Common myeloid progenitor, CD34-positive (primary cell): ENCODE measurements around the gene HAUS3.

Experiments
- CTCF ChIA-PET: fragments of 350-600 bp; sonication (Branson Sonifier 250); formaldehyde crosslinking; loops from one replicate; lab custom pipeline; 2021; ENCODE audit warnings: antibody characterized with exemption; lab: Charles Lee
- POLR2A ChIA-PET: fragments of 350-600 bp; sonication (Branson Sonifier 250); formaldehyde crosslinking; loops from one replicate; lab custom pipeline; 2021; ENCODE audit warnings: antibody characterized with exemption; lab: Charles Lee
- DNase-seq, 3 donors: peaks; one replicate each; pipeline versions ENCODE4 v3.0.0 to v3.0.0-alpha.2; 2013
- H3K27ac ChIP-seq, 2 experiments: 1 replicate in 1 of 2; 2 replicates in 1 of 2; pipeline ENCODE4 v1.7.0; 2013; ENCODE audit warnings: inconsistent platforms in 2 of 2, low read length in 2 of 2, mild to moderate bottlenecking in 2 of 2, low read depth in 1 of 2, moderate library complexity in 1 of 2; ENCODE audit not compliant: severe bottlenecking in 2 of 2, insufficient read depth in 1 of 2, poor library complexity in 1 of 2
- H3K27me3 ChIP-seq, 5 experiments: replicated peaks in 2 of 5; 1 replicate in 3 of 5; 2 replicates in 2 of 5; pipeline versions ENCODE4 v1.6.1 to v1.7.0; 2013; ENCODE audit warnings: low read length in 4 of 5, mild to moderate bottlenecking in 2 of 5, moderate library complexity in 2 of 5, inconsistent platforms in 1 of 5; ENCODE audit not compliant: insufficient read depth in 5 of 5, control insufficient read depth in 4 of 5
- H3K36me3 ChIP-seq, 4 experiments: 1 replicate in 2 of 4; 2 replicates in 2 of 4; pipeline versions ENCODE4 v1.6.1 to v1.7.0; 2013; ENCODE audit warnings: low read length in 3 of 4, control low read depth in 1 of 4, mild to moderate bottlenecking in 1 of 4; ENCODE audit not compliant: control insufficient read depth in 4 of 4, insufficient read depth in 4 of 4
- H3K4me1 ChIP-seq, 4 experiments: 1 replicate in 3 of 4; 2 replicates in 1 of 4; pipeline versions ENCODE4 v1.6.1 to v1.7.1; 2013; ENCODE audit warnings: low read length in 3 of 4, mild to moderate bottlenecking in 3 of 4, control low read depth in 1 of 4, inconsistent platforms in 1 of 4, moderate library complexity in 1 of 4; ENCODE audit not compliant: control insufficient read depth in 4 of 4, insufficient read depth in 4 of 4; ENCODE audit errors: control extremely low read depth in 1 of 4
- H3K4me3 ChIP-seq, 7 experiments: 1 replicate in 4 of 7; 2 replicates in 3 of 7; pipeline versions ENCODE4 v1.5.1 to v1.7.0; 2013; ENCODE audit warnings: mild to moderate bottlenecking in 7 of 7, low read length in 6 of 7, moderate library complexity in 6 of 7, inconsistent platforms in 2 of 7, low read depth in 2 of 7, control low read depth in 1 of 7; ENCODE audit not compliant: insufficient read depth in 4 of 7, control insufficient read depth in 1 of 7; ENCODE audit errors: extremely low read depth in 1 of 7
- H3K9me3 ChIP-seq, 5 experiments: 1 replicate in 4 of 5; 2 replicates in 1 of 5; pipeline versions ENCODE4 v1.6.1 to v1.7.1; 2013; ENCODE audit warnings: low read length in 4 of 5, mild to moderate bottlenecking in 2 of 5, inconsistent platforms in 1 of 5, low read depth in 1 of 5, moderate library complexity in 1 of 5; ENCODE audit not compliant: control insufficient read depth in 4 of 5, insufficient read depth in 2 of 5; ENCODE audit errors: control extremely low read depth in 1 of 5
- WGBS: methylation state at CpG from one replicate; pipeline ENCODE4 v1.1.5; 2013; ENCODE audit not compliant: insufficient coverage; 5-methylcytosine and 5-hydroxymethylcytosine counted together

The HAUS3 gene

DNA sequence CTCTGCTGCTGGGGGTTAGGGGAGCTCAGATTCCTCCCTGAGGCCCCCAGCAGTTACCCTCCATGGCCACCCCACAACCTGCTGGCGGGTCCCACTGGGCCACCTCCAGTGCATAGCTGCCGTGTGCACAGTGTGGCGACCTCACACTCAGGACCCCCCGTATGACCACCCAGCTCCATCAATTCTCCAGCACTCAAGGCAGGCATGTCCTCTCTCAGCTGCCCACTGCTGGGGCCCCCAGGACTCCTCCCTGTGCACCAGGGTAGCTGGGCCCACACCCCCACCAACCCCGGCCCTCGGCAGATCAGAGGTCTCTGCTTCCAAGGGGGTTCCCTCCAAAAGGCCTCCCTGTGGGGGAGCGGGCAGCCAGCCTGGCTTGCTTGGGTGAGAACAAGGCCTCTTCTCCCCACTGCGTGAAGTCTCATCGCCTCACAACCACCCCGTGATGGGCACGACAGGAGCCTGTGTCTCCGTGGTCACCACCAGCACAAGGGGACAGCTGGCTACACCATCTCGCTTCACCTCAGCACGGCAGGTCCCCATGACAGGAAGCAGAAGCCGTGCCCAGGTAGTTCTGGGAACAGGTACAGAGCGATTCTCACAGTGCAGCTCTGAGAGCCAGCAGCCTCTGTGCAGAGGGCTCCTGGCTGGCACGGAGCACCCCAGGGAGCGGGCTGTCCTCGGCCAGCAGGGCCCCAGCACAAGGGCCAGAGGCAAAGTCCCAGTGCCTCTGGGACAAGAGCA, 4.6 kb upstream of the HAUS3 start:
- peaks cover 0 to 44% (median 21%) of the 10 kb centered on the region in 4 experiments for H3K36me3 ChIP-seq
- no peaks in the 10 kb centered on the region for H3K9me3 ChIP-seq
- no peaks in the 10 kb centered on the region for H3K27me3 ChIP-seq
- POLR2A ChIA-PET, result interaction anchor here (0.6 to 2.0 kb wide), 2 partner anchors 16 to 108 kb away, joined by 3 to 9 read pairs; partner anchors contain the start of gene MXD4
- no peak overlapping the region for H3K4me3 ChIP-seq
- peaks cover 5 to 32% (median 24%) of the 10 kb centered on the region in 4 experiments for H3K4me1 ChIP-seq
- H3K27ac ChIP-seq, result no peak overlapping the region
- CTCF ChIA-PET, result interaction anchor here (0.6 to 1.7 kb wide), 4 partner anchors 13 to 108 kb away, joined by 3 to 4 read pairs (median 3); no protein-coding TSS in a partner anchor
- no peak for DNase-seq
- WGBS, result 96% methylated on average over 12 of the region's 19 CpGs

GRCh38 chr4:2245787-2246275, 3.9 kb upstream of the HAUS3 start:
- CTCF ChIA-PET, result interaction anchor here (0.6 to 1.7 kb wide), 2 partner anchors 22 to 106 kb away, joined by 3 read pairs; no protein-coding TSS in a partner anchor
- Histone ChIP-seq H3K27ac (no peak overlapping the region), H3K4me1 (peaks cover 9 to 33% (median 27%) of the 10 kb centered on the region in 4 experiments)

GRCh38 chr4:2245057-2245786, 3.3 kb upstream of the HAUS3 start:
- 76% methylated on average over 5 of the region's 7 CpGs for WGBS
- peaks cover 15 to 39% (median 32%) of the 10 kb centered on the region in 4 experiments for H3K4me1 ChIP-seq

More at GRCh38 chr4:2245787-2246275, 3.9 kb upstream of the HAUS3 start:
- POLR2A ChIA-PET, result no interaction called here
- DNase-seq, result no peak
- Histone ChIP-seq H3K4me3 (no peak overlapping the region), H3K27me3 (no peaks in the 10 kb centered on the region), H3K9me3 (no peaks in the 10 kb centered on the region), H3K36me3 (peaks cover 0 to 37% (median 16%) of the 10 kb centered on the region in 4 experiments)
- 91% methylated on average over 7 of the region's 7 CpGs for WGBS

DNA sequence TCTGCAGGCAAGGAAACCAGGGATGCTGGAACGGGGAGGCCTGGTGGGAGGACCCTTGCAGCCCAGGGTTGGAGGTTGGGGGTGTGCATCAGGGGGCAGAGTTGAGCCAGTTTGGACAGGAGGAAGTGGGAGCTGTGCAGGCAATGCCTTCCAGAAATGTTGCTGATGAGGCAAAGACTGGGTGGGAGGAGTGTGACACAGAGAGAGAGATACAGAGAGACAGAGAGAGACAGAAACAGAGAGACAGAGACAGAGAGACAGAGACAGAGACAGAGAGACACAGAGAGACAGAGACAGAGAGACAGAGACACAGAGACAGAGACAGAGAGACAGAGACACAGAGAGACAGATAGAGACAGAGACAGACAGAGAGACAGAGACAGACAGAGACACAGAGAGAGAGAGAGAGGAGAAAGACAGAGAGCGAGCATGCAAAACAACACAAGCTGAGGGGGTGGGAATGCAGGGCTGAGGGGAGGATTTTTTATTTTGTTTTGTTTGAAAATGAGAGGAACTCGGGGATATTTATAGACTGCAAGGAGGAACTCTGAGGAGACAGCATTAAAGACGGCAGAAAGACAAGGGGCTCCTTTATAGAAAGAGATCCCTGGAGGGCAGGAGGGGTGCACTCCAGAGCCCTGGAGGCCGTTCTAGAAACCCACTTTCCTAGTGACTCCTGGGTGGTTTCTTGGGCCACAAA, 1.9 kb upstream of the HAUS3 start:
- WGBS, result 12% methylated on average over 4 of the region's 5 CpGs
- CTCF ChIA-PET, result interaction anchor here (0.7 to 1.3 kb wide), 3 partner anchors 18 to 114 kb away, joined by 3 to 4 read pairs (median 3); partner anchors contain the start of gene MXD4
- POLR2A ChIA-PET, result interaction anchor here (0.7 kb wide), 1 partner anchor 14 kb away, joined by 3 read pairs; no protein-coding TSS in a partner anchor

More at GRCh38 chr4:2245057-2245786, 3.3 kb upstream of the HAUS3 start:
- H3K4me3 ChIP-seq, result no peak overlapping the region
- H3K9me3 ChIP-seq, result no peaks in the 10 kb centered on the region
- ChIA-PET CTCF (interaction anchor here (1.2 to 1.7 kb wide), 2 partner anchors 107 to 109 kb away, joined by 3 to 4 read pairs; no protein-coding TSS in a partner anchor), POLR2A (no interaction called here)
- H3K36me3 ChIP-seq, result peaks cover 0 to 31% (median 13%) of the 10 kb centered on the region in 4 experiments
- no peak for DNase-seq
- H3K27ac ChIP-seq, result peak overlapping the region in 1 of 2 experiments; percentile 40
- no peaks in the 10 kb centered on the region for H3K27me3 ChIP-seq

DNA sequence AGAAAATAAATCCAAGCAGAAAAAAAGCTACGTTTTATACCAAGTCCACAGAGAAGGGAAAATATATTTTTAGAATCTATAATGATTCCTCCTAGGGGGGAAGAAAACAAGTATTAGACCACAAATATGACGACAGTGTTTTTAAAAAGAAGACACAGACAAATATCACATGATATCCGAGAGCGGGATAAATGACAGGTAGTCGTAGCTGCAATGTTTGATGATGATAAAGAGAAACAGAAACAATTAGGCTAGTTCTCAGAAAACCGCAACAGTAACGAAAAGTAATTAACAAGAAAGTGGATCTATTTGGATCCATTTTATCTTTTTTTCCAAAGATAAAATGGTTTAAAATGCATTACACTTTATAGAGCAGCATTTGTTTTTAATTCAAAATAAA, 918 bp downstream of the HAUS3 start:
- ChIA-PET POLR2A (interaction anchor here (0.9 to 1.3 kb wide), 3 partner anchors 21 to 113 kb away, joined by 3 read pairs; partner anchors contain the start of gene MXD4), CTCF (interaction anchor here (0.8 to 1.5 kb wide), 4 partner anchors 20 to 173 kb away, joined by 3 to 5 read pairs (median 4); no protein-coding TSS in a partner anchor)
- H3K27me3 ChIP-seq, result no peaks in the 10 kb centered on the region
- H3K4me3 ChIP-seq, result peak overlapping the region; percentile 86 to 98 (median 90)
- H3K9me3 ChIP-seq, result no peaks in the 10 kb centered on the region
- DNase-seq, result peak; percentile 5 to 57 (median 43)
- H3K4me1 ChIP-seq, result peaks cover 32 to 56% (median 41%) of the 10 kb centered on the region in 4 experiments
- peak overlapping the region; percentile 49 to 86 for H3K27ac ChIP-seq
- WGBS, result 0% methylated on average over 3 of the region's 7 CpGs
- peaks cover 4 to 7% (median 6%) of the 10 kb centered on the region in 4 experiments for H3K36me3 ChIP-seq

More for the DNA sequence above, 1.9 kb upstream of the HAUS3 start:
- H3K27me3 ChIP-seq, result no peaks in the 10 kb centered on the region
- no peaks in the 10 kb centered on the region for H3K9me3 ChIP-seq
- peak; percentile 30 to 48 (median 40) for DNase-seq
- H3K36me3 ChIP-seq, result peaks cover 0 to 17% (median 3%) of the 10 kb centered on the region in 4 experiments
- H3K27ac ChIP-seq, result peak overlapping the region in 1 of 2 experiments; percentile 53
- peaks cover 29 to 51% (median 41%) of the 10 kb centered on the region in 4 experiments for H3K4me1 ChIP-seq
- peak overlapping the region in 2 of 7 experiments; percentile 26 to 37 for H3K4me3 ChIP-seq
